ENCODE measurements around the gene IGFLR1. TPM values are rescaled to one million over a fixed set of nuclear protein-coding genes. Genes with fewer than 3 reads are reported as not detected.

Gene IGFLR1
- polyA plus RNA-seq, 1 donor: 3.8 TPM

DNA sequence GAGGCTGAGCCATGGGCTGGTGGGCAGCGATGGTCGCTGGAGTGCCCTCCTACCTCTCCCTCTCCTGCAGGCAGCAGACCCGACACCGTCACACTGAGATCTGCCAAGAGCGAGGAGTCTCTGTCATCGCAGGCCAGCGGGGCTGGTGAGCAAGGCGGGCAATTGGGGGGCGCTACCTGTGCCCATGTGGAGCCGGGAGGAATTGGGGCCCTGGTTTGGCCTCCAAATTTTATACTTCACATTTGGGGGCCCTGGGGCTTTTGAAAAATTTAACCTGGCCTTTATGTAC, 43.0 kb upstream of the IGFLR1 start:
- H3K36me3 ChIP-seq (ENCODE audit: control insufficient read depth, insufficient read depth, low read length): peaks cover 9% of the 10 kb centered on the region
- DNase-seq: no peak
- no peak overlapping the region for H3K27ac ChIP-seq (ENCODE audit: low read length)
- H3K27me3 ChIP-seq (ENCODE audit: control insufficient read depth, insufficient read depth, low read length): no peaks in the 10 kb centered on the region
- no peak overlapping the region for H3K4me3 ChIP-seq (ENCODE audit: low read length)
- H3K4me1 ChIP-seq (ENCODE audit: control insufficient read depth, insufficient read depth, low read length): peaks cover 17% of the 10 kb centered on the region
- no CpG with 5 or more reads among the region's 10 CpGs for WGBS (ENCODE audit: insufficient coverage, low lambda C conversion rate)
- no peaks in the 10 kb centered on the region for H3K9me3 ChIP-seq (ENCODE audit: control insufficient read depth, low read depth, low read length)

DNA sequence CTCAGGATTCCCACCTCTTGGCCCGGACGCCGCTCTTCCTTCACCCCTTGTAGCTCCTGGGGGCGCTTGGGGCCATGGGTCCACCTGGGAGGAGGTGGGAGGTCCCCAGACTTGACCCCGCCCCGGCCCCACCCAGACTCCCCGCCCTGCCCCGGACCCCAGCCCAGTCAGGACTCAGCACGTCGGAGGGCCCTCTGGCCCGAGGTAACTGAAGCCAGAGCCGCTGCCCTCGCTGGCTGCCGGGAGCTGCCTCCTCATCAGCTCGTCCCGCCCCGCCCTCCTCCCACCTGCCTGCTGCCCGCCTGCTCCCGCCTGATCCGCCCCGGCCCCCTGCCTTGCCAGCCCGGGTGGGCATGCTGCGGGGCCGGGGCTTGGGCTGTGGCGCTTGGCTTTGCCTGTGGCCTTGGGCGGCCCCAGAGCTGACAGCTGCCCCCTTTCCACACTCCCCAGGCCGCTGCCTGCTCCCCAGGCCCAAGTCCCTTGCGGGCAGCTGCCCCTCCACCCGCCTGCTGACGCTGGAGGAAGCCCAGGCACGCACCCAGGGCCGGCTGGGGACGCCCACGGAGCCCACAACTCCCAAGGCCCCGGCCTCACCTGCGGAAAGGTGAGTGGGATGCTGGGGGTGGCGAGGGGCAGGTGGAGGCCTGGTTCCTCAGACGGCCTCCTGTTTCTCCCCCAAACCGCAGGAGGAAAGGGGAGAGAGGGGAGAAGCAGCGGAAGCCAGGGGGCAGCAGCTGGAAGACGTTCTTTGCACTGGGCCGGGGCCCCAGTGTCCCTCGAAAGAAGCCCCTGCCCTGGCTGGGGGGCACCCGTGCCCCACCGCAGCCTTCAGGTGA, 42.5 kb upstream of the IGFLR1 start:
- no peak for DNase-seq
- Histone ChIP-seq H3K27me3 (ENCODE audit: control insufficient read depth, insufficient read depth, low read length) (no peaks in the 10 kb centered on the region), H3K27ac (ENCODE audit: low read length) (no peak overlapping the region), H3K9me3 (ENCODE audit: control insufficient read depth, low read depth, low read length) (no peaks in the 10 kb centered on the region), H3K4me1 (ENCODE audit: control insufficient read depth, insufficient read depth, low read length) (peaks cover 17% of the 10 kb centered on the region), H3K4me3 (ENCODE audit: low read length) (no peak overlapping the region), H3K36me3 (ENCODE audit: control insufficient read depth, insufficient read depth, low read length) (peaks cover 13% of the 10 kb centered on the region)
- no CpG with 5 or more reads among the region's 45 CpGs for WGBS (ENCODE audit: insufficient coverage, low lambda C conversion rate)

DNA sequence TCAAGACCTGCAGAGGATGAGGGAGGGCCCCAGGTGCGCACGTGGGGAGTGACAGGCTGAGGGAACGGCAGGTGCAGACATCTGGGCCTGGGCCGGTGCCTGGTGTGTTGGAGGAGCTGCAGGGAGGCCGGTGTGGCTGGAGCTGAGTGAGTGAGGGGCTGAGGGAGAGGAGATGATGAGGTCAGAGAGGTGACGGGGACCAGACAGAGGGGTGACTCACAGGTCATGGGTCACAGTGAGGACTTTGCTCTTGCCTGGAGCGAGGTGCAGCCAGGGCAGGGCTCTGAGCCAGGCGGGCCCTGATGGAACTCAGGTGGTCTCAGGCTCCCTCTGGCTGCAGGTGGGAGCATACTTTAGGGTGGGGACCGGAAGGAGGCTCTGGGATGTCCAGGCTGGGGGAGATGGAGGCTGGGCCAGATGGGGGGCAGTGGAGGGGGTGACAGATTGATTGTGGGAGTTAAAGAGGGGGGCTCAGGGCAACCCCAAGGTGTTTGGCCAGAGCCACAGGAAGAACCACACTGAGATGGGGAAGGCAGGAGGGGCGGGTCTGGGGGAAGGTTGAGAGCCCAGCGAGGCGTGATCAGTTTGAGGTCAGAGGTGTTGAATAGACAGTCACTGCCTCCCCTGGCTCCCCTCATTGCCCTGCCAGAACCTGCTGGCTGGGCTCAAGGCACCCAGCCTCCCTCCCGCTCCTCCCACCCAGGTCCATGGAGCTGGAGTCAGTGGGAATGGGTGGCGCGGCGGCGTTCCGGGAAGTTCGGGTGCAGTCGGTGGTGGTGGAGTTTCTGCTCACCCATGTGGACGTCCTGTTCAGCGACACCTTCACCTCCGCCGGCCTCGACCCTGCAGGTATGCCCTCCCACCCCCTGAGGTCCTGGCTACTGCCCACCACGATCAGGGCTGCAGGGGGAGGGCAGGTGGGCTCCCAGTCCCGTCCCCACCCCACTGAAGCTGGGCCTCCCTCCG, 41.5 kb upstream of the IGFLR1 start:
- no CpG with 5 or more reads among the region's 28 CpGs for WGBS (ENCODE audit: insufficient coverage, low lambda C conversion rate)
- Histone ChIP-seq H3K4me1 (ENCODE audit: control insufficient read depth, insufficient read depth, low read length) (peaks cover 17% of the 10 kb centered on the region), H3K4me3 (ENCODE audit: low read length) (no peak overlapping the region), H3K9me3 (ENCODE audit: control insufficient read depth, low read depth, low read length) (no peaks in the 10 kb centered on the region), H3K36me3 (ENCODE audit: control insufficient read depth, insufficient read depth, low read length) (peaks cover 16% of the 10 kb centered on the region), H3K27ac (ENCODE audit: low read length) (no peak overlapping the region), H3K27me3 (ENCODE audit: control insufficient read depth, insufficient read depth, low read length) (no peaks in the 10 kb centered on the region)
- DNase-seq: no peak

DNA sequence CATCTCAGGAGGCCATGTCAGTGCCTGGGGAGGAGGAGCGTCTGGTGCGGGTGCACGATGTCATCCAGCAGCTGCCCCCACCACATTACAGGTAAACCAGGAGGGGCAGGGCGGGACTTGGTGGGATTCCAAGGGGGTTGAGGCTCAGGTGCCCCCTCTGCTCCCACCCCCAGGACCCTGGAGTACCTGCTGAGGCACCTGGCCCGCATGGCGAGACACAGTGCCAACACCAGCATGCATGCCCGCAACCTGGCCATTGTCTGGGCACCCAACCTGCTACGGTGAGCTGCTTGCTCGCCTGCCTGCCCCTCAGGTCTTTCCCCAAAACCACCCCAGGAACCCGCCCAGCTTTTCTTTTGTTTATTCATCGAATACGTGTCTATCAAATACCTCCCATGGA, 40.3 kb upstream of the IGFLR1 start:
- H3K9me3 ChIP-seq (ENCODE audit: control insufficient read depth, low read depth, low read length): no peaks in the 10 kb centered on the region
- no peak overlapping the region for H3K4me3 ChIP-seq (ENCODE audit: low read length)
- H3K36me3 ChIP-seq (ENCODE audit: control insufficient read depth, insufficient read depth, low read length): peaks cover 20% of the 10 kb centered on the region
- WGBS (ENCODE audit: insufficient coverage, low lambda C conversion rate): no CpG with 5 or more reads among the region's 12 CpGs
- no peaks in the 10 kb centered on the region for H3K27me3 ChIP-seq (ENCODE audit: control insufficient read depth, insufficient read depth, low read length)
- peaks cover 17% of the 10 kb centered on the region for H3K4me1 ChIP-seq (ENCODE audit: control insufficient read depth, insufficient read depth, low read length)
- no peak overlapping the region for H3K27ac ChIP-seq (ENCODE audit: low read length)
- no peak for DNase-seq

DNA sequence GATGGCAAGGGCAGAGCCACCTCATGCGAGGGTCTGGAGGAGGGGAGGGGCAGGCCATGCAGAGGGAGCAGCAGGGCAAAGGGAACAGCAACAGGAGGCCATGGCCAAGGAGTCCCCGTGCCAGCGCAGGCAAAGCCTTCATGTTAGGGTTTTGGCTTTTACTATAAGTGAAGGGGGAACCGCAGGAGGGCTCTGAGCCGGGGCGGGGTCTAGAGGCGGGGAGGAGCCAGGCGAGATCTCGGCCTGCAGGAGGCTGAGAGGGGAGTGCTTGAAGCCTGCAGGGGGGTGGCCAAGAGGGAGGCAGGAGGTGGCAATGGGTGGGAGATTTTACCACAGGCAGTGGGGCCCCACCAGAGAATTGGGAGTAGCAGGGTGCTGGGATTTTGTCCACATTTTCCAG, 39.4 kb upstream of the IGFLR1 start:
- no peaks in the 10 kb centered on the region for H3K9me3 ChIP-seq (ENCODE audit: control insufficient read depth, low read depth, low read length)
- no peaks in the 10 kb centered on the region for H3K27me3 ChIP-seq (ENCODE audit: control insufficient read depth, insufficient read depth, low read length)
- no peak for DNase-seq
- peaks cover 20% of the 10 kb centered on the region for H3K36me3 ChIP-seq (ENCODE audit: control insufficient read depth, insufficient read depth, low read length)
- H3K4me1 ChIP-seq (ENCODE audit: control insufficient read depth, insufficient read depth, low read length): peaks cover 19% of the 10 kb centered on the region
- WGBS (ENCODE audit: insufficient coverage, low lambda C conversion rate): no CpG with 5 or more reads among the region's 9 CpGs
- no peak overlapping the region for H3K27ac ChIP-seq (ENCODE audit: low read length)
- H3K4me3 ChIP-seq (ENCODE audit: low read length): no peak overlapping the region

DNA sequence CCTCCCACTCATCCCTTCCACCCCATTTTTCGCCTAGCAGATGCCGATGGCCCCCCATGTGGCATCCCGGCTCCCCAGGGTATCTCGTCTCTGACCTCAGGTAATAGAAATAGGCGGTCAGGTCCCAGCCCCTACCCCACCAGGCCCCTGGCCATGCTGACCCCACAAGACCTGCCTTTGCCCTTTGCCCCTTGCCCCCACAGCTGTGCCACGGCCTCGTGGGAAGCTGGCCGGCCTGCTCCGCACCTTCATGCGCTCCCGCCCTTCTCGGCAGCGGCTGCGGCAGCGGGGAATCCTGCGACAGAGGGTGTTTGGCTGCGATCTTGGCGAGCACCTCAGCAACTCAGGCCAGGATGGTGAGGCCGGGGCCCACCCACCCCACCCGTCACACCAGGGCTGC, 38.5 kb upstream of the IGFLR1 start:
- Histone ChIP-seq H3K36me3 (ENCODE audit: control insufficient read depth, insufficient read depth, low read length) (peaks cover 20% of the 10 kb centered on the region), H3K27me3 (ENCODE audit: control insufficient read depth, insufficient read depth, low read length) (no peaks in the 10 kb centered on the region), H3K27ac (ENCODE audit: low read length) (no peak overlapping the region), H3K9me3 (ENCODE audit: control insufficient read depth, low read depth, low read length) (no peaks in the 10 kb centered on the region), H3K4me1 (ENCODE audit: control insufficient read depth, insufficient read depth, low read length) (peaks cover 20% of the 10 kb centered on the region), H3K4me3 (ENCODE audit: low read length) (no peak overlapping the region)
- WGBS (ENCODE audit: insufficient coverage, low lambda C conversion rate): no CpG with 5 or more reads among the region's 20 CpGs
- DNase-seq: no peak

DNA sequence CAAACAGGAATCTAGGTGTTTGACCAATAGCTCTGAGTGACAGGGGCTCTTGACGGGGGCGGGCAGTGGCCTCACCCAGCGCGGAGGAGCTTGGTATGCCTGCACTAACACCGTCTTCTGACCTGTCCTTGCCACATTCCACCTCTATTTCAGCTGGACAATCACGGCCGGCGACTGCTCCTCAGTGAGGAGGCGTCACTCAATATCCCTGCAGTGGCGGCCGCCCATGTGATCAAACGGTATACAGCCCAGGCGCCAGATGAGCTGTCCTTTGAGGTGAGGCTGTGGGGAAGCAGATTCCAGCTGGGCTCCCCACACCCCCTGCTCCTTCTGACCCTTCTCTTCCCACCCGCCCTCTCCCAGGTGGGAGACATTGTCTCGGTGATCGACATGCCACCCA, 37.8 kb upstream of the IGFLR1 start:
- peaks cover 20% of the 10 kb centered on the region for H3K36me3 ChIP-seq (ENCODE audit: control insufficient read depth, insufficient read depth, low read length)
- WGBS (ENCODE audit: insufficient coverage, low lambda C conversion rate): no CpG with 5 or more reads among the region's 16 CpGs
- no peak for DNase-seq
- H3K4me3 ChIP-seq (ENCODE audit: low read length): no peak overlapping the region
- peaks cover 17% of the 10 kb centered on the region for H3K4me1 ChIP-seq (ENCODE audit: control insufficient read depth, insufficient read depth, low read length)
- no peak overlapping the region for H3K27ac ChIP-seq (ENCODE audit: low read length)
- no peaks in the 10 kb centered on the region for H3K27me3 ChIP-seq (ENCODE audit: control insufficient read depth, insufficient read depth, low read length)
- H3K9me3 ChIP-seq (ENCODE audit: control insufficient read depth, low read depth, low read length): no peaks in the 10 kb centered on the region

DNA sequence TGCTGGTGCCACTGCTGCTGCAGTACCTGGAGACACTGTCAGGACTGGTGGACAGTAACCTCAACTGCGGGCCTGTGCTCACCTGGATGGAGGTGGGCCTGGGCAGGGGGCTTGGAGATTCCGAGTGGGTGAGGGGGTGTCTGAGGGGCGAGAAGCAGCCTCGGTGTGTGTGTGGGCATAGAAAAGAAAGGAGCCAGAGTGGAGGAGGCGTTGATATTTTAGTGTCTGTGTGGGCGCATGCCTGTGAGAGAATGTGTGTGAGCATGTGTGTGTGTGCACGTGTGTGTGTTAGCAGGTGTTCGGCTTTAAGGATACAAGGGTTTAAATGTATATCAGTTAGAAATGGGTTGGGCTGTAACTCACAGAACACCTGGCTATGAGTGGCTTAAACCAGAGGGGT, 36.8 kb upstream of the IGFLR1 start:
- no peak overlapping the region for H3K4me3 ChIP-seq (ENCODE audit: low read length)
- H3K27me3 ChIP-seq (ENCODE audit: control insufficient read depth, insufficient read depth, low read length): no peaks in the 10 kb centered on the region
- H3K9me3 ChIP-seq (ENCODE audit: control insufficient read depth, low read depth, low read length): no peaks in the 10 kb centered on the region
- WGBS (ENCODE audit: insufficient coverage, low lambda C conversion rate): no CpG with 5 or more reads among the region's 8 CpGs
- H3K27ac ChIP-seq (ENCODE audit: low read length): no peak overlapping the region
- DNase-seq: no peak
- H3K4me1 ChIP-seq (ENCODE audit: control insufficient read depth, insufficient read depth, low read length): peaks cover 15% of the 10 kb centered on the region
- H3K36me3 ChIP-seq (ENCODE audit: control insufficient read depth, insufficient read depth, low read length): peaks cover 20% of the 10 kb centered on the region

DNA sequence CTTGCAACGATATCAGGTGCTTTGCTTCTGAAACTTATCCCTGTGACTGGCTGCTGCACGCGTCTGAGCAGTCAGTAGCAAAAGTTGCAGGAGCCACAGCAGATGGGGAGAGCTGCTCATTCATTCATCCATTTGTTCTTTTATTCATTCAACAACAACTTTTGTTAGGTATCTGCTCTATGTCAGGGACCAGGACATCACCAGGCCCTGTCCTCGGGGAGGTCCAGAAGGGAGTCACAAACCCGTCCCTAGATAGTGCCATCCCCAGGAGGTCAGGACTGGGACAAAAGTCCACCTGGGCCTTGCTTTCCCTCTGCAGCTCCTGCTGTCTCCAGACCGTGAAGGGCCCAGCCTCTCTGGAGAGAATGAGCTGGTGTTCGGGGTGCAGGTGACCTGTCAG, 35.7 kb upstream of the IGFLR1 start:
- Histone ChIP-seq H3K4me1 (ENCODE audit: control insufficient read depth, insufficient read depth, low read length) (peaks cover 11% of the 10 kb centered on the region), H3K4me3 (ENCODE audit: low read length) (no peak overlapping the region), H3K27ac (ENCODE audit: low read length) (no peak overlapping the region), H3K27me3 (ENCODE audit: control insufficient read depth, insufficient read depth, low read length) (no peaks in the 10 kb centered on the region), H3K9me3 (ENCODE audit: control insufficient read depth, low read depth, low read length) (no peaks in the 10 kb centered on the region), H3K36me3 (ENCODE audit: control insufficient read depth, insufficient read depth, low read length) (peaks cover 19% of the 10 kb centered on the region)
- DNase-seq: no peak
- no CpG with 5 or more reads among the region's 7 CpGs for WGBS (ENCODE audit: insufficient coverage, low lambda C conversion rate)

DNA sequence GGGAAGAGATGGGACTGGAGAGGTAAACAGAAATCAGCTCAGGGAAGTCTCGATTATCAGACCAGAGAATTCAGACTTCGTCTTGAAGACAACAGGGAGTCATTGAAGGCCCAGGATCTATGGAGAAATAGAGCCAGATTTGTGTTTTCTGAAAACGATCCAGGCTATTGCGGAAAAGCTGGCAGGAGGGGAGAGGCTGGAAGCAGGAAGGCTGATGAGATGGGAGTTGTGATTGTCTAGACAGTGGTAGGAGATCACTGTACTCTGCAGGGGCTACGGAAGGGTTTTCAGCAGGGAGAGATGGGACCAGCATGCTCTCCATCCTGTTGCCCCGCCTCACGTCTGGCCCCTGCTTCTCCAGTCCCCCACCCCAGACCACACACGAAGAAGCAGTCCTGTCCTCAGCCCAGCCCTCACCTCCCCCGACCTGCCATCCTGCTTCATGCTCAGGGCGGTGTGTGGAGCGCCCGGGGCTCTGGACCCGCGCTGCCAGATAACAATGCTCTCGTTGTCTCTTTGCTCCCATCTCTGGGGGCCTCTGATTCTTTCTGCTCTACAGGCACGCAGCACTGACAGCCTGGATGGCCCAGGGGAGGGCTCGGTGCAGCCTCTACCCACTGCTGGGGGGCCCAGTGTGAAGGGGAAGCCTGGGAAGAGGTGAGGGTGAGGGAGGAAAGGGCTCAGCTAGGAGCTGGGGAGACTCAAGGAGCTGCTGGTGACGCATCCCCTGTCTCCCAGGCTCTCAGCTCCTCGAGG, 35.0 kb upstream of the IGFLR1 start:
- DNase-seq: no peak
- Histone ChIP-seq H3K4me3 (ENCODE audit: low read length) (no peak overlapping the region), H3K36me3 (ENCODE audit: control insufficient read depth, insufficient read depth, low read length) (peaks cover 15% of the 10 kb centered on the region), H3K9me3 (ENCODE audit: control insufficient read depth, low read depth, low read length) (no peaks in the 10 kb centered on the region), H3K27ac (ENCODE audit: low read length) (no peak overlapping the region), H3K4me1 (ENCODE audit: control insufficient read depth, insufficient read depth, low read length) (peaks cover 11% of the 10 kb centered on the region), H3K27me3 (ENCODE audit: control insufficient read depth, insufficient read depth, low read length) (no peaks in the 10 kb centered on the region)
- no CpG with 5 or more reads among the region's 19 CpGs for WGBS (ENCODE audit: insufficient coverage, low lambda C conversion rate)
